ENCODE data around the gene THSD4.

GRCh38 chr15:71151081-71151480 is 35.8 kb downstream of the THSD4 start:
- TF ChIP-seq CTCF (IDR thresholded peaks at IDR 0.05) (no peak), POLR2AphosphoS5 (IDR thresholded peaks at IDR 0.05; ENCODE audit: insufficient read depth in 1 of 2, low read depth in 1 of 2) (no peak)
